Measurements from ENCODE around the gene RALGAPA2.

RALGAPA2 gene

GRCh38 chr20:20498076-20498861, 214.2 kb downstream of the RALGAPA2 start:
- no peak for DNase-seq (ENCODE audit: low read depth in 3 of 3)

- DNase-seq (ENCODE audit: low read depth in 3 of 3), result peak in 1 of 3 donors; percentile 25
These were observed 215.0 kb downstream of the RALGAPA2 start for GRCh38 chr20:20497242-20497978.

- DNase-seq (ENCODE audit: low read depth in 3 of 3), result peak in 1 of 3 donors; percentile 22
These were observed 216.5 kb downstream of the RALGAPA2 start for GRCh38 chr20:20495729-20496503.

- no peak for DNase-seq (ENCODE audit: low read depth in 3 of 3)
These were observed 218.7 kb downstream of the RALGAPA2 start for GRCh38 chr20:20493701-20494100.

GRCh38 chr20:20492521-20493332, 219.7 kb downstream of the RALGAPA2 start:
- no peak for DNase-seq (ENCODE audit: low read depth in 3 of 3)

- no peak for DNase-seq (ENCODE audit: low read depth in 3 of 3)
These were observed 220.6 kb downstream of the RALGAPA2 start for GRCh38 chr20:20491784-20492264.

GRCh38 chr20:20491110-20491783, 221.2 kb downstream of the RALGAPA2 start:
- DNase-seq (ENCODE audit: low read depth in 3 of 3), result peak in 1 of 3 donors; percentile 31

- DNase-seq (ENCODE audit: low read depth in 3 of 3), result no peak
These were observed 221.8 kb downstream of the RALGAPA2 start for GRCh38 chr20:20490673-20491072.

GRCh38 chr20:20489648-20490341, 222.6 kb downstream of the RALGAPA2 start:
- no peak for DNase-seq (ENCODE audit: low read depth in 3 of 3)

GRCh38 chr20:20489054-20489453, 223.4 kb downstream of the RALGAPA2 start:
- DNase-seq (ENCODE audit: low read depth in 3 of 3), result no peak

- DNase-seq (ENCODE audit: low read depth in 3 of 3), result no peak
These were observed 224.1 kb downstream of the RALGAPA2 start for GRCh38 chr20:20488388-20488787.

- no peak for DNase-seq (ENCODE audit: low read depth in 3 of 3)
These were observed 224.6 kb downstream of the RALGAPA2 start for GRCh38 chr20:20487811-20488210.

GRCh38 chr20:20483328-20483727, 229.1 kb downstream of the RALGAPA2 start:
- DNase-seq (ENCODE audit: low read depth in 3 of 3), result no peak

- no peak for DNase-seq (ENCODE audit: low read depth in 3 of 3)
These were observed 230.0 kb downstream of the RALGAPA2 start for GRCh38 chr20:20482453-20482852.

- no peak for DNase-seq (ENCODE audit: low read depth in 3 of 3)
These were observed 231.8 kb downstream of the RALGAPA2 start for GRCh38 chr20:20480689-20481088.

GRCh38 chr20:20480126-20480525, 232.3 kb downstream of the RALGAPA2 start:
- no peak for DNase-seq (ENCODE audit: low read depth in 3 of 3)

- no peak for DNase-seq (ENCODE audit: low read depth in 3 of 3)
These were observed 234.9 kb downstream of the RALGAPA2 start for GRCh38 chr20:20477444-20478041.

GRCh38 chr20:20476504-20476903, 235.9 kb downstream of the RALGAPA2 start:
- no peak for DNase-seq (ENCODE audit: low read depth in 3 of 3)

- no peak for DNase-seq (ENCODE audit: low read depth in 3 of 3)
These were observed 238.8 kb downstream of the RALGAPA2 start for GRCh38 chr20:20473657-20474056.

All from stimulated activated CD4-positive, alpha-beta T cell treated with anti-CD3 and anti-CD28 coated beads, TNF-alpha, amount 100 ng/mL, for 48 hours (primary cell).